ENCODE results near the gene CALCOCO1. TPM values are rescaled to one million over a fixed set of nuclear protein-coding genes. Genes with fewer than 3 reads are reported as not detected.
"Not testable (repeated sequence)": the region's sequence is repeated elsewhere in the genome, so short reads cannot be mapped to it uniquely, and the experiment has no call there.

CALCOCO1 gene
- total RNA-seq, 1 donor from 2014 or later = 101 TPM

DNA sequence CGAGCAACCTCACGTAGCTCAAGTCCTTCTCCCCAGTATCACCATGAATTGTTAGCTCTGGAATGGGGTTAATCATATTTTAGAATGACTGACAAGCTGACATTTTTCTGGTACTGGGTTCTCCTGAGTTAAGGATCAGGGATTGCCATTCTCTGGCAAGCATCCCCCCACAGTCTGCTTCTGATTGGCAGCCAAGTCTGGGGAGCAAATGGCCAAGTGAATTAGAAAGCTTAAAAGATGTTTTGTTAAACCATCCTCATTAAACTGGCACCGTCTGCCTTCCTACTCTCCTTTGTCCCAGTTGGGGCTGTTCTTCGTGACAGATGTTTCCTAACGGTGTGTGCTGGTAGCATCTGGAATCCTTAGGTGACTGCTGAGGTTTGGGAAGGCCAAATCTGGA is 41.7 kb upstream of the CALCOCO1 start:
- no peaks in the 10 kb centered on the region for H3K36me3 Mint-ChIP-seq (ENCODE audit: insufficient read depth)
- TF ChIP-seq, protein P1, sequence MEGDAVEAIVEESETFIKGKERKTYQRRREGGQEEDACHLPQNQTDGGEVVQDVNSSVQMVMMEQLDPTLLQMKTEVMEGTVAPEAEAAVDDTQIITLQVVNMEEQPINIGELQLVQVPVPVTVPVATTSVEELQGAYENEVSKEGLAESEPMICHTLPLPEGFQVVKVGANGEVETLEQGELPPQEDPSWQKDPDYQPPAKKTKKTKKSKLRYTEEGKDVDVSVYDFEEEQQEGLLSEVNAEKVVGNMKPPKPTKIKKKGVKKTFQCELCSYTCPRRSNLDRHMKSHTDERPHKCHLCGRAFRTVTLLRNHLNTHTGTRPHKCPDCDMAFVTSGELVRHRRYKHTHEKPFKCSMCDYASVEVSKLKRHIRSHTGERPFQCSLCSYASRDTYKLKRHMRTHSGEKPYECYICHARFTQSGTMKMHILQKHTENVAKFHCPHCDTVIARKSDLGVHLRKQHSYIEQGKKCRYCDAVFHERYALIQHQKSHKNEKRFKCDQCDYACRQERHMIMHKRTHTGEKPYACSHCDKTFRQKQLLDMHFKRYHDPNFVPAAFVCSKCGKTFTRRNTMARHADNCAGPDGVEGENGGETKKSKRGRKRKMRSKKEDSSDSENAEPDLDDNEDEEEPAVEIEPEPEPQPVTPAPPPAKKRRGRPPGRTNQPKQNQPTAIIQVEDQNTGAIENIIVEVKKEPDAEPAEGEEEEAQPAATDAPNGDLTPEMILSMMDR (IDR thresholded peaks at IDR 0.05; ENCODE audit: unreplicated experiment) = no peak
- no peak overlapping the region for H3K27ac Mint-ChIP-seq
- no peak overlapping the region for H3K4me3 Mint-ChIP-seq (ENCODE audit: low read depth)
- H3K27me3 Mint-ChIP-seq = peaks cover 86% of the 10 kb centered on the region
- no peaks in the 10 kb centered on the region for H3K4me1 Mint-ChIP-seq (ENCODE audit: low read depth)
- H3K9me3 Mint-ChIP-seq (ENCODE audit: low read depth) = no peaks in the 10 kb centered on the region
- DNase-seq (ENCODE audit: low spot score, unreplicated experiment) = no peak

DNA sequence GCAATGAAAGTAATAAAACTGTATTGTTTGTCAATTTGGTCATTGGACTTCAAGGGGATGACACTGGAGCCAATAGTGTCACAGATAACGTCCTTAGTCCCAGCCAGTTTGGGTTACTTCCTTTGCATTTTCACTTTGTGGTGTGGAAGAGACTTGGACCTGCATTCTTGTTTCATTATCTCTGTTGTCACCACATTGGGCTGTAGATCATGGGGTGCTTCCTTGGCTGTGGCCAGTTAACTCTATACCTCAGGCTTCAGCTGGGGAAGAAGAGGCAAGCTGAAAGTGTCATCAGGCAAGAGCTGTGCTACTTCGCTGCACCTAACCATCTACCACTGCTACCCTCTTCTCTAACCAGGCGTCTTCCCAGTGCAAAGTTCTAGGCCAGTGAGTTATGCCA is 39.6 kb upstream of the CALCOCO1 start:
- TF ChIP-seq, protein P1 (IDR thresholded peaks at IDR 0.05; ENCODE audit: unreplicated experiment) = no peak
- DNase-seq (ENCODE audit: low spot score, unreplicated experiment) = no peak
- Mint-ChIP-seq H3K4me1 (ENCODE audit: low read depth) (no peaks in the 10 kb centered on the region), H3K9me3 (ENCODE audit: low read depth) (no peaks in the 10 kb centered on the region), H3K27me3 (peaks cover 86% of the 10 kb centered on the region), H3K27ac (no peak overlapping the region), H3K36me3 (ENCODE audit: insufficient read depth) (no peaks in the 10 kb centered on the region), H3K4me3 (ENCODE audit: low read depth) (no peak overlapping the region)

DNA sequence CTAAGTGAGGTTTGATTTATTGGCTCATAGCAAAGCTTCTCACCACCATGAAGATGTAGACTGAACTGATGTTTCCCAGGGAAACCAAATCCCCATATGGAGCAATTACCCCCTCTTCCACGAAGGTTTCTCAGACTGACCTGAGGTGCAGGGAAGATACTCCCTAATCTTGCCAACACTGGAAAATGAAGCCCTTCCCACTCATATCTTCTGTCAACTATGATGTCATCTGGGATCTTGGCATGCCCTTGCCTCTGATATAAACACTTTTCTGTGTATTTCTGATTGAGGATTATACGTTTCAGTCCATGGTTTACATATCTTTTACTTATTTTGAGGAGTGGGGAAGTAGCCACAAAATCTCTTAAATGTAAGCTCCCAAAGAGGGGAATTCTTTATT is 38.6 kb upstream of the CALCOCO1 start:
- Mint-ChIP-seq H3K4me1 (ENCODE audit: low read depth) (no peaks in the 10 kb centered on the region), H3K4me3 (ENCODE audit: low read depth) (no peak overlapping the region), H3K27ac (no peak overlapping the region), H3K27me3 (peaks cover 82% of the 10 kb centered on the region), H3K36me3 (ENCODE audit: insufficient read depth) (no peaks in the 10 kb centered on the region), H3K9me3 (ENCODE audit: low read depth) (no peaks in the 10 kb centered on the region)
- TF ChIP-seq, protein P1 (IDR thresholded peaks at IDR 0.05; ENCODE audit: unreplicated experiment) = no peak
- no peak for DNase-seq (ENCODE audit: low spot score, unreplicated experiment)

DNA sequence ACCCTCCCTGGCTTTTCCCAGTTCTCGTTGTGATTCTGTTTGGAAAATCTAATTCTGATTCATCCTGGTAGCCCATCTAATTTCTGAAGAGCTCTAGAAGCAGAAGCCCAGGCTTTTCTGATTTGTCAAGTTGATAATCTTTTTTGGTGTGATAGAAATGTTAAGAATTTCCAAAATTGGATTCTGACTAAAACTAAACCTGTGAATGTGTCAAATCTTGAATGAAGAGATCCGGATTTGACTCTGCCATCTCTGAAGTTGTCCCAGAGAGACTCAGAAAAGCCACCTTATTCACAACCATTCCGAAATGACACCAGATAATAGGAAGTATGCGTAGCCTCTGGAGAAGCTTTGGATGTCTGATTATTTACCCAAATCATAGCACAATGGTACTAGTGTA is 37.4 kb upstream of the CALCOCO1 start:
- H3K27ac Mint-ChIP-seq = no peak overlapping the region
- TF ChIP-seq, protein P1 (IDR thresholded peaks at IDR 0.05; ENCODE audit: unreplicated experiment) = no peak
- H3K4me3 Mint-ChIP-seq (ENCODE audit: low read depth) = no peak overlapping the region
- H3K36me3 Mint-ChIP-seq (ENCODE audit: insufficient read depth) = no peaks in the 10 kb centered on the region
- H3K27me3 Mint-ChIP-seq = peaks cover 77% of the 10 kb centered on the region
- no peaks in the 10 kb centered on the region for H3K4me1 Mint-ChIP-seq (ENCODE audit: low read depth)
- DNase-seq (ENCODE audit: low spot score, unreplicated experiment) = no peak
- no peaks in the 10 kb centered on the region for H3K9me3 Mint-ChIP-seq (ENCODE audit: low read depth)

DNA sequence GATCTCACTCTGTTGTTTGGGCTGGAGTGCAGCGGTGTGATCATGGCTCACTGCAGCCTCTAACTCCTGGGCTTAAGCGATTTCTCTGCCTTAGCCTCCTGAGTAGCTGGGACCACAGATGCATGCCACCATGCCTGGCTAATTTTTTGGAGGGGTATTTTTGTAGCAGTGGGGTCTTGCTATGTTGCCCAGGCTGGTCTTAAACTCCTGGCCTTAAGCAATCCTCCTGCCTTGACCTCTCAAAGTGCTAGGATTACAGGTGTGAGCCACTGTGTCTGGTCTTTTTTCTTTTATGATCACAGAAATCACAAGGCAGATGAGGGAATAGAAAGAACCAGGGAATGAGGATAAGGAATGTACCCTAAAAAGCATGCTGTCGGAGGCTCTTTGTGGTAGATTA is 35.5 kb upstream of the CALCOCO1 start:
- not testable (repeated sequence) for H3K4me1 Mint-ChIP-seq (ENCODE audit: low read depth)

DNA sequence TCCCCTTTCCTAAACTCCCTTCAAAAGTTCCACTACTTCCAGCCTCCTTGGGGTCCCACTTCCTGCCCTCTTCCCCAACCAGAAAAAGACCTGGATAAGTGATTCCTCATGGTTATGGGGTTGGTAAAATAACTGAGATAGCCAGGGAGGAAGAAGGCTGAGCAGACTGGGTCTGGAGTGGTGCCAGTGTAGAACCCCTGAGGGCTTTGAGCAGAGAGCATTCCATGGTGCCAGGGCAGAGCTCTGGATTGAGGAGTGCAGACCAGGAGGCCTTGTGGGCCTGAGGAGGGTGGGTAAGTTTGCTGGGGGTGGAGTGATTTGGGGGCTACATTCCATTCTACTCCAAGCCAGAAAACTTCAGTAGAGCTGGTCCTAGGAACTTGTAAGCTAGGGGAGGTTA is 34.1 kb upstream of the CALCOCO1 start:
- peaks cover 64% of the 10 kb centered on the region for H3K27me3 Mint-ChIP-seq
- TF ChIP-seq, protein P1 (IDR thresholded peaks at IDR 0.05; ENCODE audit: unreplicated experiment) = no peak
- no peaks in the 10 kb centered on the region for H3K36me3 Mint-ChIP-seq (ENCODE audit: insufficient read depth)
- H3K4me3 Mint-ChIP-seq (ENCODE audit: low read depth) = no peak overlapping the region
- no peaks in the 10 kb centered on the region for H3K9me3 Mint-ChIP-seq (ENCODE audit: low read depth)
- no peak overlapping the region for H3K27ac Mint-ChIP-seq
- no peak for DNase-seq (ENCODE audit: low spot score, unreplicated experiment)
- peaks cover 15% of the 10 kb centered on the region for H3K4me1 Mint-ChIP-seq (ENCODE audit: low read depth)

More for the DNA sequence above, 35.5 kb upstream of the CALCOCO1 start:
- H3K27ac Mint-ChIP-seq; H3K36me3 Mint-ChIP-seq (ENCODE audit: insufficient read depth); H3K4me3 Mint-ChIP-seq (ENCODE audit: low read depth); H3K9me3 Mint-ChIP-seq (ENCODE audit: low read depth); DNase-seq (ENCODE audit: low spot score, unreplicated experiment): not testable (repeated sequence)
- peaks cover 79% of the 10 kb centered on the region for H3K27me3 Mint-ChIP-seq
